Stimulated activated CD4-positive, alpha-beta T cell treated with anti-CD3 and anti-CD28 coated beads, Interleukin-15, amount 100 ng/mL, for 48 hours (primary cell): ENCODE measurements around the gene PRRC2B.

Experiments used
- DNase-seq, 2 donors: peaks; one replicate each; pipeline ENCODE4 v3.0.0-alpha.2; 2020; ENCODE audit warnings: low read depth in 2 of 2

PRRC2B gene

DNA sequence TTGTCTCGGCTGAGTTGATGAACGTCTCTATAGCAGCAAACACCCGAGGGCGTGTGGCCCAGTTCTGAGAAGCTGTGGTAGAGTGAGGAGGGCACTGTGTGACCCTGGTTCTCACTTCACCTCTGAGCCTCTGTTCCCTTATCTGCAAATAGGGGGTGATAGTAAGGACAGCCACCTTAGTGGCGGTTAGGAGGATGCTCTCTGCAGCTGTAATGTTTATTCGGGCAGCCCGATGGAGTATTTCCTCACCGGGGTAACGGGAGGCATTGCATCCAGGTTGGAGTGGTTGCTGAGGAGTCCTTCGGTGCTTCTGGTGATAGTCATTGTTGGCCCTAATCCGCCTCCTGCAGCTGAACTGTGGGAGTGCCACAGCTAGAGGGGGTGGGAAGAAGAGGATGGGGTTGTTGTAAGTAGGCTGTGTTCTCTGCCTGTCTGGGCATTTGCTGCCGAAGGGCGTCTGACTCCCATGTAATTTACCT lies 13.9 kb downstream of the PRRC2B start:
- no peak for DNase-seq

DNA sequence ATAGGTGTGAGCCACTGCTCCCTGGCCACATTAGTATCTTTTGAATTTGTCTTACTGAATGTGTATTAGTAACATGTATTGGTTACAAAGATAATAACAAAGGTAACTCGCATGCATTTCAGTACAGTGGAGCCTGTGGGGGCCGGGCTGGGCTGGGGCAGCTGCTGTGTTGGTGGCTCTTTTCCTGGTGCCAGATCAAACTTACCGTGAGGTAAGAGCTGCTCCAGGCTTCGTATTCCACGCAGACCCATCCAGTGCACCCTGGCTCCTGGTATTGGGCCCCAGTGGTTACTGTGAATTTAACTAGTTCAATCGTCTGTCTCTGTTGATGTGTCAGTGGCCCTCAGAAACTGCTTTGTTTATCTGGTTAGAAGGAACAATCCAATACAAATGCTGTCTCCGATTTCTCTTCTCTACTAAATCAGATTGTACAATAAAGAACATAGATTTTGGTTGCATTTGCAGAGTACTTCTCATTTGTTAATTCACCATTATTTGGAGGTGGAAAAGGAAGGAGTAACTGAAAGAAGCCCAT lies 15.6 kb downstream of the PRRC2B start:
- DNase-seq = no peak

- DNase-seq = no peak
Observed at GRCh38 chr9:131410044-131410491, 16.2 kb downstream of the PRRC2B start.

- DNase-seq = no peak
Observed at GRCh38 chr9:131411719-131412681, 18.1 kb downstream of the PRRC2B start.

DNA sequence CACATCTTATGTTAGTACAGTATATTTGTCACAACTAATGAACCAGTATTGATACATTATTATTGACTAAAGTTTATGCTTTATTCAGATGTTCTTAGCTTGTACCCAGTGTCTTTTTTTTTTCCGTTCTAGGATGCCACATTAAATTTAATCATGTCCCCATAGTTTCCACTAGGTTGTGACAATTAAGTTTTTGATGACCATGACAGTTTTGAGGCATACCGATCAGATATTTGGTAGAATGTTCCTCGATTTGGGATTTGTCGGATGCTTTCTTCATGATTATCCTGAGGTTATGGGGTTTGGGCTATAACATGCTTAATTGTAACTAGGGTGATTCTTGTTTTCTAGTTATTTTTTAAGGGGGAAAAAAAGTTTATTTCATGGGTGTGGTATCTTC lies 22.6 kb downstream of the PRRC2B start:
- no peak for DNase-seq

GRCh38 chr9:131417264-131418142 lies 23.6 kb downstream of the PRRC2B start:
- DNase-seq = no peak

GRCh38 chr9:131418143-131419025 lies 24.5 kb downstream of the PRRC2B start:
- no peak for DNase-seq

DNA sequence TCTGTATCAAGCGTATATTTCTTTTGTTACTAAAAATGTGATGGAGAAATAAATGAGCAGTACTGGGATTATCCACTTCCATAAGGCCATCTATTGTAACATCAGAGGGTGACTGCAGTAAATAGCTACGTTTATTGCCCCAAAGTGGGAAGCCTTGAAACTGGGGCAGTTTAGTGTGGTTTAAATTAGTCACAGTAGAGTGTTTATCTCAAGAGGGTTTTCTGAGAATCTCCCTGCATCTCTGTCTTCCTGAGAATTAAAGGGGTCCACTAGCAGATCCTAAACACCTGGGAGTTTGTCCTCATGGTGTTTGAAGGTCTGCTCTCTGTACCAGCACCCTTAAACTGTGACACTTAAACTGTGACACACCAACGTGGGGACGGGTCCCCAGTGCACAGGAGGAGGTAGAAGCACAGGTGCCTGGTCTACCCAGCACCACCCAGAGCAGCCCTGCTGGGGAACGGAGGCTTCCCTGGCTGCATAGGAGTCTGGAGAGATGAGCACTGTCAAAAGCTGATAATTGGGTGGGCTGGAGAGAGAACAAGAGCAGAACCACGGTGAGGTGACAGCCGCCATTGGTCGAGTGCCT lies 25.2 kb downstream of the PRRC2B start:
- DNase-seq = no peak

DNA sequence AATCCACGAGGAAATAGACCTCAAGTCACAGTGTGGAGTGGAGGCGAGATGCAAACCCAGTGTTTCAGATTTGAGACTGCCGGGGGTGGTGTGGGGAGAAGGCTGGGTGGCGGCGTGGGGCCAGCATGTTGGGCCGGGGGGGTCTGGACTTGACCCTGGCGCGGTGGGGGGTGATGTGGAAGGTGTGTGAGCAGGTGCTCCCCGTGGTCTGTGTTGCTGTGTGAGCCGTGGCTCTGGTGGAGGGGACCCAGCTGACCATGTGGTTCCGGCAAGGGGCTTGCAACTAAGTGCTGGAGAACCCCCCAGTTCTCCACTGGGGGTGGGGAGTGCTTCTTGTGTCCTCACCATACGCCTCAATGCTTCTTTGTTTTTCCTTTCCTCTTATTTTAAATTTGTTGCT lies 25.8 kb downstream of the PRRC2B start:
- no peak for DNase-seq

DNA sequence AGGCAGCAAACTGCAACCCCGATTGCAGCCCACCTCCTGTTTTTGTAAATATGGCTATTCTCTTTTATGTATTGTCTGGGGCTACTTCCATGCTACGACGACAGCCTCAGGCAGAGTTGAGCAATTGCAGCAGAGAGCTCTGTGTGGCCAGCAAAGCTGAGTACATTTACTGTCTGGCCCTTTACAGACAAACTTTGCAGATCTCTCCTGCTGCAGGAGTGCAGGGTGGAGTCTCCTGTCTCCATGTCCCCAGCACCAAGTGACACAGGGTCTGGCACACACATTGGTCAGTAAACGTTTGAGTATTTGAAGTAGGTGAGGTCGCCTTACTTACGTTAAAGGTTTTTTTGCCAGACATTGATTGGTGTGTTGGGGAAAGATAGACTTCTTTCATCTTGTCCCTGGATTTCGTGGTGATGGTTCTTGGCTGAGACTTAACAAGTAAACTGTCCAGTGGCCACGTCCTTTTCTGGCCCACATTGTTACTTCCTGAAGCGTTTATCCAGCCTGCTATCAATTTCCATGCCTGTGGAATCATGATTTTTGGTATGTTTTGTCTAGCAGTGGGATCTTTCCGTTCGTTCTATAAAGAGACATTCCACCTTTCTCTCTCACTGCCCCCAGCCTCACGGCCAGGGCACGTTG lies 27.2 kb downstream of the PRRC2B start:
- DNase-seq = no peak

GRCh38 chr9:131421691-131422090 lies 27.8 kb downstream of the PRRC2B start:
- DNase-seq = no peak

GRCh38 chr9:131422241-131422792 lies 28.4 kb downstream of the PRRC2B start:
- no peak for DNase-seq

- no peak for DNase-seq
Observed at GRCh38 chr9:131423171-131423581, 29.3 kb downstream of the PRRC2B start.

DNA sequence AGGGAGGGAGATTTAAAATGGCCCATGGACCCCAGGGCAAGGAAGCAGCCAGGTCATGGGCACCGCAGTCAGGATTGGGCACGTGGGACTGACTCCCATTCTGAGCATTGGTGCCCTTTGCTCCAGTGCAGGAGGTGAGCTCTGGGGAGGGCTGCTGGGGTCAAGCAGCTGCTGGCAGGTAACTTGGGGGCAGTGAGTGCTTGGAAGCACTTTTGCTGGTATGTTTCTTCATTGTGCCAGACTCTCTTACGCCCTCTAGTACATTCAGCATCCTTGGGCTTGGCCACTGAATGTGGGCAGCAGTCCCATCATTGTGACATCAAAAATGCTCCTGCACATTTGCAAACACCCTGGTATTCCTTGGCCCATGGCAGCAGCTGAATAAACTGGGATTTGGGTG lies 32.7 kb downstream of the PRRC2B start:
- no peak for DNase-seq

- no peak for DNase-seq
Observed at GRCh38 chr9:131429121-131430012, 35.5 kb downstream of the PRRC2B start.

GRCh38 chr9:131432050-131432449 lies 38.2 kb downstream of the PRRC2B start:
- DNase-seq = no peak

- no peak for DNase-seq
Observed at GRCh38 chr9:131432597-131433301, 38.9 kb downstream of the PRRC2B start.

DNA sequence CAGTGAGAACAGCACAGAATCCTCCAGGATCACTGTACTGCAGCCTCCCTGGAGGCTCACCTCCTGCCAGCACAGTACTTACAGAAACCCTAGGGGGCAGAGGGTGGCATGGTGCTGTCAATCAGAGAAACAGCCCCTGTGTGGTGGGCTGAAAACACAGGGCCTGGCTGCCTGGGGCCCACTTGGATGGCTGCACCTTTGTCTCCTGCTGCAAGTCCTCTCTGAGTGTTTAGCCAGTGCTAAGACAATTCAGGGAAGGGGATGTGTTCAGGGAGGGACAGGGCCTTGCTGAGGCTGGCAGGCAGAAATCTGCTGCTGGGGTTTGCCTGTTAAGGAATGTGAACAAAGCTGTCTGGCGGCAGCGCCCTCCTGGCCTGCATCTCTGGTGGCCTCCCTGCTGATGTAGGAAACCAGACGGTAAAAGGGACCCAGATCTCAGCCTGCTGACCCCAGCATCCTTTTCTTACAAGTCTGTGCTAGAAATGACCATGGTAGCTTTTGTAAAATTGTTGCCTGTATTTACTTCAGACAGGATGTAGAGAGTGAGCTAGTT lies 39.5 kb downstream of the PRRC2B start:
- no peak for DNase-seq
